Activated gamma-delta T cell (primary cell): ENCODE data around the gene TSPAN11.

Source experiments
- DNase-seq: peaks from one replicate; lab custom pipeline; 2025; lab: John Stamatoyannopoulos, UW

Gene TSPAN11

DNA sequence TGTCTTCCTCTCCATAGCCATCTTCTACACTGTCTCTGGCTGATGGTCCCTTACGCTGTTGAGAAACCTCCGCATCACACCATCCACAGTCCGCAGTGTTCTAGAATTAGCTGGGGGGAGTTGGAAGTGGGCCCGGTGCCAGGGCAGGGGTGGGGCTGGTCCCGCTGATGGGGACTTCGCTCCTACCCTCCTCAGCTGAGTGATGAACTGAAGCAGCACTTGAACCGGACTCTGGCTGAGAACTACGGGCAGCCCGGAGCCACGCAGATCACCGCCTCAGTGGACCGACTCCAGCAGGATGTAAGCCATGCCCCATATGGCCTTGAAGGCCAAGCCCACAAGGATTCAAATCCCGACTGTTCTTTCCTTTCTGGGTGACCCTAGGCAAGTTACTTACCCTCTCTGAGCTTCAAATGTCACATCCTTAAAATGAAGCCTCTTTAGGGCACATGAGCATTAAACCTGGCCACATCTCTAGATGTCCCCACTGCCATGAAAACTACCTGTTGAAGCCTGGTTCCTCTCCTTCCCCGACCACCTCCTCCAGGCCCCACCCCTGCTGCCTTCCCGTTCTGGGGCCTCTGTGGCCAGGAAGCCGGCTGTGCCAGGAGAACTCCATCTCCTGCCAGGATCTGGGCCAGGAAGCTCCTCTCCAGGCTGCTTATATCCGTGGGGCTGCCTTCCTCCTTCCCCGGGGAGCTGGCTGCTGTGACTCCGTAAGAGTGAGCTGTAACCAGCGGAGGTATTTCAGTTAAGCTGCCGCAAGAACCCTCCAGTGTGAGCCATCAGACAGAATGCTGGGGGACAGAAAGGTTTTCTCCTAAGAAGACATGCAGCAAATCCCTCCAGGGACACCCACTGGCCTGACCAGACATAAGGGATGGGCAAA lies 53.1 kb downstream of the TSPAN11 start:
- no peak for DNase-seq

DNA sequence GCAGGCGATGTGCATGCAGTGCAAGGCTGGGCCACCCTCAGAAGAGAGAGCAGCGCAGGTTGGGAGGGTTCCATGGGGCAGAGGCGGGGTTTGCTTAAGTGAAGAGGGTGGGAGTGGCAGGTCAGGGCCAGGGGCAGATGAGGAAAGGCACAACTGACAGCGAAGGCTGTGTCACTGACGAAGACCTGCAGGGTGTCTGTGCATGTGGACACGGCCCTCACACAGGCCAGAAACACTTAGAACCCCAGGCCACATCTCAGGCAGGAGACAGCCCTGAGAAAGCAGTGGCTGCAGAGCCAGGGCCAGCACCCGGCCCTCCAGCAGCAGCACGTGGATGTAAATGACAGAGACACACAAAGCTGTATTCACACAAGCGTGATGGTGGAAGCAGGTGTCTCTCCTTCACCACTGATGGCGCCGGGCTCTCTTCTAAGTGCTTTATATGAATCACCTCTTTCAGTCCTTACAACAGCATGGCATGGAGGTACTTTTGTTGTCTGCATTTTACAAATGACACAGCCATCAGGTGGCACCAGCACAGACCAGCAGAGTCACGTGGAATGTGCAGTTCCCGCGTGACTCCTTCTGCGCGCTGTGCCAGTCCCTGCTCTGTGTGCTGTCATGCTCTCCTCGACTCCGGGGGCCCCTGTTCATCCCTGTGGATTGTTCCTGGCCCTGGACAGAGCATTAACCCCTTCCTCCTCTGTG lies 54.6 kb downstream of the TSPAN11 start:
- DNase-seq: no peak

DNA sequence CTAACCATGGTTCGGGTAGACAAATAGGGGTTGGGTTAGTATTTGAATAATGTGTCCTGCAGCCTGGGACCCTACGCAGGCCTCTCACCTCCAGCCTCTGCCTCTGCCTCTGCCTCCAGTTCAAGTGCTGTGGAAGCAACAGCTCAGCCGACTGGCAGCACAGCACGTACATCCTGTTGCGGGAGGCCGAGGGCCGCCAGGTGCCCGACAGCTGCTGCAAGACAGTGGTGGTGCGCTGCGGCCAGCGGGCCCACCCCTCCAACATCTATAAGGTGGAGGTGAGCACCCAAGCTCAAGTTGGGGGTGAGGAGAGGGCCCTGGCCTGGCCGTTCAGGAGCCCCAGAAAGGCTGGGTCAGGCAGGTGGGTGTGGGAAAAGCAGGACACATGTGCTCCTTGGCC lies 55.9 kb downstream of the TSPAN11 start:
- no peak for DNase-seq

DNA sequence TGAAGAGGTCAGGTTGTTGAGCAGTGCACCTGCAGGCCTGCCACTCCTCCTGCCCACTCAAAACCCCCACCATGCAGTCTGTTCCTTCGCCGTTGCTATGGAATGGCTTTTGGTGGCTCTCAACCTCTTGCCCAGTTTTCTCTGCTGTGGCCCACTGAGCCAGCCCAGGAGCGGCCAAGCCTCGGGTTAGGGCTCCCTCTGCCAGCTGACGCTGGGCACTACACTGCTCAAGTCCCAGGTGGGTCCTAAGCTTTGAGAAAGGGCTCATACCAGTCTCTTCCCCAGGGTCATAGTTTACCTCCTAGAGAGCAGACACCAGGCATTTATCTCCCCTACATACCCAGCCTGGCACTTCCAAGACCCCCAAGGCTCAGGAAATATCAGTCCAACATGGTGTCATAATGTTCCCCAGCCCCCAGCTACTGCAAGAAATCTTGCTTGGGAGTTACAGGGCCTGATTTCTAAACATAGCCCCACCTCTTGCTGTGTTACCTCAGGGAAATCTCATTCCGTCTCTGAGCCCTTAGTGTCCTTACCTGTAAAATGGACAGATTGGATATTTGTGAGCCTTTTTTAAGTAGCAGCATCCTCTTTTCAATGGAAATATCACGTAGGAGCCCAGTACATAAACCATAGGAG lies 59.4 kb downstream of the TSPAN11 start:
- DNase-seq: no peak

DNA sequence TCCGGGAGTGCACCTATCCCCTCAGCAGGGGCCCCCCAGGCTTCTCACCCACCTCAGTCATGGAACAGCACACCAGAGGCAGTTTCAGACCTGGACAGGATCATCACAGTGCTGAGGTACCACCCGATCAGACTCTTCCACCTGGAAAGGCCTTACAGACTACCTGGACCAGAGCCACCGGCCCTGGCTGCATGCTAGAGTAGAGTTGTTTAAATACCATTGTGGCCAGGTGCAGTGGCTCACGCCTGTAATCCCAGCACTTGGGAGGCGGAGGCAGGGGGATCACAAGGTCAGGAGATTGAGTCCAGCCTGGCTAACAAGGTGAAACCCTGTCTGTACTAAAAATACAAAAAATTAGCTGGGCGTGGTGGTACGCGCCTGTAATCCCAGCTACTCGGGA lies 61.5 kb downstream of the TSPAN11 start:
- no peak for DNase-seq

DNA sequence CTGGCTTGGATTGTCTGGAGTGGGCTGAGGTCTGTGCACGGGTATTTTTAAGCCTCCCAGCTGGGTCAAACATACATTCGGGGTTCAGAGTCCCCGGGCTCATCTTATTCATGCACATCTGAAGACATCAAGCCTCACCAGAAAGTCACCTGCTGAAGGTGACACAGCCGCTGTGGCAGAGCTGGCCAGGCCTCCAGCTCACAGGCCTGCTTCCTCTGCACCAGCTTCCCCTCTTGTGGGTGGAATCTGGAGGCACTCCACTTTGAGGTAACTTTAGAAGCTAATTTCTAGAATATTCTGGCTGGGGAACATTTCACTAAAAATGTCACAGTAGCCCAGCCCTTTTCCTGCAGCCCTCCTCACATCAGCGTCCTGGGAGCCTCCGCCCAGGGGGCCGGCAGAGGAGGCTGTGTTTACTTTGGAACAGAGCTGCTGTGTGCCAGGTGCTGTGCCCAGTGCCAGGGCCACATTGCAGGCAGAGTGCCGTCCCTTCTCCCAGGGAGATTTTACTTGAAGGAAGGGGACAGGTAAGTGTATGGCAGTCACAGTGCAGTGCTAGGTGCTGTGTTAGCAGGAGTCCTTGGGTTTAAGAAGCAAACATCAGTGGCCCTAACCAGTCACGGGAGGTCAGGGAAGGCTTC lies 62.2 kb downstream of the TSPAN11 start:
- no peak for DNase-seq

DNA sequence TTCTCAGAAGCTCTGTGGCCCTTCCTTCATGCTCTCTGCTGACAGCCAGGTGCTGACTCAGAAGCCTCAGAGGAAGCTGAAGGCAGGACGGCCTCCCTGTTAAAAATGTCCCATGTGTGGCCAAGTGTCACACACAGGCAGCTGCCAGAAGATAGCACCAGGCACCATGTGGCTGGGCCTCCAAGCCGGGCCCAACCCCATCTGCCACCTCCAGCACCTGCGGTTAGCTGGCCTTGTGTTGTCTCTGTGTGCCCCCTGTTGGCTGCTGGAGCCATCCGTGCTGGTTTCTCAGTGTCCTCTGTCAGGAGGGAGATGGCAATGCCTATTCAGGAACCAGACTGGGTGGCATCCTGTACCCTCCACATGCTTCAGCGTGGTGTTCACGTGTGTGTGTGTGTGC lies 63.2 kb downstream of the TSPAN11 start:
- DNase-seq: no peak

DNA sequence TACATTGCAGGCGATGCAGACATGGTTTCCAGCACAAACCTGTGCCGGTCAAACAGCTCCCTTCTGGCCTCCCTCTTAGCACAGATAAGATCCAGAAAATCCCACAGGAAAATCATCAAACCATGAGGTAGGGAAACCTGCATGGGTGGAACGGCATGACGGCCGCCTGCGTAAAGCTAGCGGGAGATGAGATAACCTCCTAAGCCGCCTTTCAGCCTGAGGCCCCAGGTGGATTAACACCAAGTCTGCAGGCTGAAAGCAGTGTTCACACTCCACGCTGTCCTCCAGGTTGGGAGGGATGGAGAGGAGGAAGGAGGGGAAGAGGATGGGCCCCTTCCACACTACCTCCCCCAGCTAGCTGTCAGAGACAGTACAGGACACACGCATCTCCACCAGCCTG lies 63.8 kb downstream of the TSPAN11 start:
- DNase-seq: no peak

DNA sequence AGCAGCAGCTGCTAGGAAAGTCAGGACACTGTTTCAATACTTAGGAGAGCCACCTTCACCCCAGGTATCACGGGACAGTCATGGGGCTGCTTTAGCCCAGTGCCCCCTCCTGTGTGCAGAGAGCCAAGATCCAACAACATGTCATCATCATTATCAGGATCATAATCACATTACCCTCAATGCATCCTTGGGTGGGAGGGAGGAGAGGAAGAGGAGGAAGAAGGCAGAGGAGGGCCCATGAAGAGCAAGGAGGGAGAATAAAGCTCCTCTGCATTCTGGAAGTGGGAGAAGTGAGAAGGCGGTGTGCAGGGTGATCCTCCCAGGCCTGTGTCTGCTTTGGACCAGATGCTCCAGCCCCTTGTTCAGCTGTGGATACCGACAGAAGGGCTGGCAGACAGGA lies 64.2 kb downstream of the TSPAN11 start:
- DNase-seq: no peak

DNA sequence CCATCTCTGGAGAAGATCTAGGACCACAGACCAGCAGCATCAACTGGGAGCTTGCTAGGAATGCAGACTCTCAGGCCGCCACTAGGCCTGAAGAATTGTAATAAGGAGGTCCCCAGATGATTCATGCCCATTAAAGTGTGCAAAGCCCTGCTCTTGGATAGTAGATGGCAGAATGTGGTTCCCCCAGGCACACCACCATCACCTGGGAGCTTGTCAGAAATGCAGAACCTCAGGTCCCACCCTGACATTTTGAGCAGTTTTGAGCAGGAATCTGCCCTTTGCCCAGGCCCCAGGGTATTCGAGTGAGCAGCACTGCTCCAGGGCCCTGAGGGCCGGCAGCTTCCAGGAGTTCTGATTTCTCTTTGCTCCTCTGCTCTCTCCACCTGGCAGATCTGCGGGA lies 64.9 kb downstream of the TSPAN11 start:
- no peak for DNase-seq

DNA sequence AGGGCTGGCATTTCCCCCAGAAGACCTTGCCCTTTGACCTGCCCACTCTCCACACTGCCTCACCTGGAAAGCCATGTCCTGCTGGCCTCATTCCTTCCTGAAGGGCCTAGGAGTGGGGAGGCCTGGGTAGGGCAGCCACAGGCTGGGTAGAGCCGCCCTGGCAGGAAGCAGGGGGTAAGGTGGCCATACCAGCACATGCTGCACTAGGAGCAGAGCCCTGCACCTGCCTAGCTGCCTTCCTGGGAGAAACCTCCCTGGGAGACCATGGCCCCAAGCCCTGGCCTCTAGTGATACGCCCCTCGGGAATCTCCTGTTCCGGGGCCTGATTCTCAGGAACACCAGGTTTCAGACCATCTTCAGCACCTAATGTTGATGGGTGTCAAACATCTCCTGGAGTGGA lies 65.8 kb downstream of the TSPAN11 start:
- DNase-seq: no peak

DNA sequence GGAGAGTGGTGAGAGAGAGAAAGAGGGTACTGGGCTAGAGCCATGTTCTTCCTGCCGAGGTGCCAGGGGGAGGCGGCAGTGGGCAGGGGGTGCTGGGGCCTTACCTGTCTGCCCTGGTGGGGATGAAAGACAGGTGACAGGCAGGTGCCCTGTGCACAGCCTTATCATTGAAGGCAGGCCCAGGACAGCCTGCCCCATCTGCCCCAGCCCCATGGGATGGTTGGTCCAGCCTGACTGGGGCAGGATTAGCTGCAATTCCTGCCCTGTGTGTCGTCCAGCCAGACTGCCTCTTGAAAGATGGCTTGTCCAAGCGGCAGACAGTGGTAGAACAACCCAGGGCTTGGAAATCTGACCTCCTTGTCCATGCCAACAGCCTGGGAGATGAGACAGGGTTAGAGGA lies 67.2 kb downstream of the TSPAN11 start:
- DNase-seq: no peak

DNA sequence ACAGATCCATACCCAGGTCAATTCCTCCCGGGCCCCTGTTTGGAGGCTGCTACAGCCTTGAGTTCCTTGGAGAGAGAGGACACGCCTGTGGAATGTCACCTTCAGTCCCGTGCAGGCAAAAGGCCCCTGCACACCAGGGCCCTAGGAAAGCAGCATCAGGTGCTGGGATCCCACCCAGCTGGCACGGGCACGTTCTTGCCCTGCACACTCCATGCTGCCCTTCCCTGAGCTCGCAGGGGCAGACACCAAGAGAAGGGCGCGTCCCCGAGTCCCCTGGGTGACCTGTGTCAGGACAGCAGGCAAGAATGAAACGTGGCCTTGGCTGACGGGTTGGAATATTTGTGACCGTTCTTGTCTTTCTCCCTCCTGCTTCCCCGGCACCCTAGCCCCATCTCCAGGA lies 67.7 kb downstream of the TSPAN11 start:
- DNase-seq: no peak

DNA sequence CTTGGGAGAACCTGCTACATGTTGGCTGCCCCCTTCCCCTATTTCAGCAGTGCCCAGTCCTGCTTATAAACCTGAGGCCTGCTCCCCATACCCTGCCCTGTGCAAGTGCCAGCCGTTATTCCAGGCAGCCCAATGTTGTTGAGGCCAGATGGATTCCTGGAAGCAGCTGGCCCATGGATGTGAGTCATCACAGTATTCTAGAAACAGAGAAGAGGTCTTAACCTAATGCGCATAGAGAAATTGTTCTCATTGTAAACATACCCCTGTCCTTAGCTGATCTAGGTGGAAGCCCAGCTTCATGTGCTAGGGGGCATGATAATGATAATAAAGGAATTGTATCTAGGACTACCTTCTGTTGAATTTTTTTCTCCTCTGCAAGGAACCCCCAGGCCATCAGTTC lies 69.7 kb downstream of the TSPAN11 start:
- DNase-seq: no peak

DNA sequence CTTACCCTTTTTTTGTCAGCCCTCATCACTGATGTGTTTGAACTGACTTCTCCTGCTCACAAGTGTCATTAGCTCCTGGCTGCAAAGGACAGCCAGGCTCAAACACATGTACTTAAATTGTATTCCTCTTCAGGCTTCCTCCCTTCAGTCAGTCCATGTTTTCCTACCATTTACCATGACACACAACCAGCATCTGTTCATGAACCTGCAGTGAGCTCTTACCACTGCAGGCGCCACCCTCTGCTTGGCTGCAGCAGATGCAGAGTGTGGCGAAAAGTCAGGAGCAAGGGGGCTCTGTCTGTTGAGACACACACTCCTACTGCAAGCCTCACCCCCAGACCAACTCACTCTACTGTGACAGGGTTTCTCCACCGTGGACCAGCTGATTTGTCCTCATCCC lies 70.2 kb downstream of the TSPAN11 start:
- DNase-seq: no peak

DNA sequence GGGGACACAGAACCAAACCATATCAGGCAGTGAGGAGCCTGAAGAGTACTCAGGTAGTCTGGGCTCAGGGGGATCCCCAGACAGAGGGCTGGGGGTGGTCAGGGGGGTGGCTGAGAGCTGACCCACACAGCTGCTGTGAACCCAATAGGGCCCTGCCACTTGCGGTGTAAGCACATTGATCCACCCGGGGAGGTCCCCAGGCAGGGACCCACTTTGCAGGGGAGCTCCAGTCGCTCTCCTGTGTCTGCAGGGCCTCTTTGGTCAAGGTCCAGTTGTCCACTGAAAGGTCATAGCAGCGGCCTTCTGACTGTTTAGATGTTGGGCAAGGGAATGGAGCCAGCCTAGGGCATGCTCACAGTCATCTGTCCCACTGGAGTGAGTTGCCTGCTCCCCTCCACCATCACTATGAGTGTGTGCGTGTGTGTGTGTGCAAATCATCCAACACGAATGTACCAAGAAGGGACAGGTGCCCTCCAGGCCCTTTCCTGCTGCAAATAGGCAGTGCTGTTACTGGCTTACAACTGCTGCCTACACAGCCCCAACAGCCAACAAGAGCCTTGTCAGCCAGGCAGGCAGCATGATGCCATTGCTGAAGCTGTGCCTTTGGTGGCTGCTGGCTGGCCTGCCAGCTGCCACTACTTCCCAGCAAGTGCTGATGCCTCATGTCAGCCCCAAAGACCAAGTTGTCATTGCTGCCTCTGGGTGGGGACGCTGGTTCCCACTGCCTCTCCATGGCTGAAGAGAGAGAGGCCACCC lies 71.3 kb downstream of the TSPAN11 start:
- DNase-seq: no peak

DNA sequence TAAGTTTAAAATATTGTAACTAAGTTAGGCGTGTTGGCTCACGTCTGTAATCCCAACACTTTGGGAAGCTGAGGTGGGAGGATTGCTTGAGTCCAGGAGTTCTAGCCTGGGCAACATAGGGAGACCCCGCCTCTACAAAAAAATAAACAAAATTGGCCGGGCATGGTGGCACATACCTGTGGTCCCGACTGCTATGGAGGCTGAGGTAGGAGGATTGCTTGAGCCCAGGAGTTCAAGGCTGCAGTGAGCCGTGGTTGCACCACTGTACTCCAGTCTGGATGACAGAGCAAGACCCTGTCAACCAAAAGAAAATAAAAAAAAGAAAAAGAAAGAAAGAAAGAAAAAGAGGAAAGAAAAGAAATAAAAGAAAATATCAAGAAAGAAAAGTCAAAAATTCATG lies 72.5 kb downstream of the TSPAN11 start:
- DNase-seq: no peak

DNA sequence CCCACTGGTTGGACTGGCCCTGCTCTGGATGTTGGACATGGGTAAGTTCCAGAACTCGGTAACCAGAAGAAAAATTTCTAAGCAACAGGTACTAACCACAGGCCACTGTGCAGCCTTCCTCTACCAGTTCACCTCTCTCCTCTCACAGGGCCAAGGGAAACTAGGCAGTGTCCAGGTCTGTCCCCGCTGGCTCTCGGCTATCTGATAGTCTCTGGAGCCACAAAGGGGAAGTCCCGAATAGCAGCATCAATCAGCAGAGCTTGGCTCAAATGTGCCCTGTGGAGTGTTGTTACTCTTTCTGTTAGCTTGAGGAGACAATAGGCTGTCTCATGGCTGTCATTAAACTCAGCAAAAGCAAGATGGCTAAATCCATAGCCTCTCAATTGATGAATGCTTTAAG lies 73.2 kb downstream of the TSPAN11 start:
- DNase-seq: no peak

DNA sequence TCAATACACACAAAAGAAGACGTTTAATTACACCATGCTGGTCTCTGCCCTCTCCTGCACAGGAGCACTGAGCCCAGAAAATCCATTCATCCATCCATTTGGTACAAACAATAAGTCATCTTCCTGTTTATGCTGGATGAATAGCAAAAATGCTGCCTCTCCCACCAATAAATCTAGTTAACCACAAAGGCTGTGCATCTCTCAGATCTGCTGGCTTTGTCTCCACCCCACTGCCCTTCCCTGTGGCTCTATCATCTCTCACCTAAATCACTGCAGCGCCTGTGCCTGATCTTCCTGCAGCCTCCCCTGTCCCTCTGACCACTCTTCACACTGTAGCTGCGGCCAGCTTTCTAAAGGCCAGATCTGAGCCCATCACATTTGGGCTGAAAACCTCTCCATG lies 74.2 kb downstream of the TSPAN11 start:
- DNase-seq: no peak

DNA sequence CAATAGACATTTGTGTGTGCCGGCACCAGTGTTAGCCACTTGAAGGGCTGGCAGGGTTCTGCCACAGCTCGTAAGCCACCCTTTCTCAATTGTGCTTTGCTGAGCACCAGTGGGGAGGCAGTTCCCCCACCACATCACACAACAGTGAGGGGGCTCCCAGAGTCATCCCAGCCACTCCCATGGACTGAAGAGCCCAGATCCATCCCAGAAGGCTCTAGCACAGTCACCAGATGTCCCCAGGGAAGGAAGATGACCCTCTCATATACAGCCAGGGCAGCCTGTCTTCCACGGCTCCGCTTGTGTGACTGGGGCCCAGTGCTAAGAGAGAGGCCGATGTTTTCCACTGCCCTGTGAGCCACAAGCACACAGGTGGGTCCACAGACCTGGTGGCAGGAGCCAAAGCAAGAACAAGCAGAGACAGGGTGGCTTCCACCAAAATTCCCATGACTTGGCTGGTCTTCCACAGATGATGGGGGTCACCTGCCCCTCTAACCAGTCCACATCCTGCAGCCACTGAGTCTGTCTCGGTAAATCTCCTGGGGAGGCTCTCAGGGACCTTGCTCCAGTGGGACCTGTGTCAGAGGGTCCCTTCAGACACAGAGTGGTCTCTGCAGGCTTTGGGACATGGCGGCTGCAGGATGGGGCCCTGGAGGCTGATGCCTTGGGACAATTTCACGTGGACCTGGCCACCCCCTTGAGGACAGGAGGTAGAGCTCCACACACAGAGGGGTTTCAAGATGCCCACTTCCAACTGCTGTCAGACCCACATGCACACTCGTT lies 75.2 kb downstream of the TSPAN11 start:
- no peak for DNase-seq

DNA sequence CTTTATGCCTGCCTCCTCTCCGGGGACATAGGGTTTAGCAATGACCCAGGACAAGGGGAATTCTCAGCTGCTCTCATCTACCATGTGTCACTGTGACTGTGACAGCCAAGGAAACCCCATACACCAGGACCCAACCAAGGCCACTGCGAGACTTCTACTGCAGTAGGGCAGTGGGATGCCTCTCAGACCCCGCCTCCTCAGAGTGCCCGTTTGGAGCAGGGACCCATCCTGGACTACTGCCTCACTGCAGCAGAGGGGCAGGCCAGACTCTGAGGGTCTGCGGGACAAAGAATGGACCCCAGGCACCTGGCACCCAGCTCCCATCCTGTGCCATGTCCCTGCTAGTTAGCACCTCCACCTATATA lies 75.8 kb downstream of the TSPAN11 start:
- no peak for DNase-seq
